HEK293 (cell line): Measurements from ENCODE around the gene TMEM88.

Source experiments
- CTCF ChIA-PET: fragments of 350-600 bp; formaldehyde crosslinking; extraction: SDS; loops from one replicate; lab custom pipeline; 2021; ENCODE audit warnings: antibody characterized with exemption; lab: Yijun Ruan, JAX
- POLR2A ChIA-PET: fragments of 300-600 bp; formaldehyde crosslinking; extraction: SDS; loops from one replicate; lab custom pipeline; 2020; ENCODE audit warnings: antibody characterized with exemption, inconsistent platforms; lab: Yijun Ruan, JAX
- H3K27ac ChIP-seq: fragments of 200-500 bp; sonication (Bioruptor generic); 2 replicates; pipeline ENCODE4 v1.5.1; 2014; ENCODE audit warnings: low read depth, low read length, control low read depth, inconsistent platforms; ENCODE audit errors: extremely low read depth
- H3K36me3 ChIP-seq, 2 experiments: fragments of 200-500 bp in 1 of 2; sonication (Bioruptor generic) in 1 of 2; 1 replicate in 1 of 2; 2 replicates in 1 of 2; pipeline ENCODE4 v1.5.1; 2014 to 2017; ENCODE audit warnings: inconsistent platforms in 2 of 2, low read length in 2 of 2; ENCODE audit not compliant: control insufficient read depth in 2 of 2, insufficient read depth in 1 of 2
- H3K4me1 ChIP-seq: fragments of 200-500 bp; sonication (Bioruptor generic); 2 replicates; pipeline ENCODE4 v1.5.1; 2014; ENCODE audit warnings: mild to moderate bottlenecking, low read length, inconsistent platforms; ENCODE audit not compliant: control insufficient read depth, insufficient read depth
- H3K4me3 ChIP-seq: 2 replicates; pipeline ENCODE4 v1.5.1; 2011; ENCODE audit warnings: low read depth, mild to moderate bottlenecking, control low read depth, low read length, moderate library complexity
- H3K9me3 ChIP-seq: fragments of 200-500 bp; sonication (Bioruptor generic); 2 replicates; pipeline ENCODE4 v1.5.1; 2014; ENCODE audit warnings: low read depth, low read length, inconsistent platforms; ENCODE audit not compliant: control insufficient read depth, insufficient read depth
- EGR2 ChIP-seq: fragments of 450-650 bp; formaldehyde crosslinking; IDR thresholded peaks from 2 replicates; pipeline ENCODE4 v1.5.1; 2016; ENCODE audit warnings: low read depth, missing biosample characterization, missing genetic modification characterization
- FEZF1 ChIP-seq: fragments of 450-650 bp; formaldehyde crosslinking; IDR thresholded peaks from 2 replicates; pipeline ENCODE4 v1.5.1; 2016; ENCODE audit warnings: missing biosample characterization, missing genetic modification characterization
- GLI4 ChIP-seq: fragments of 450-650 bp; formaldehyde crosslinking; IDR thresholded peaks from 2 replicates; pipeline ENCODE4 v1.5.1; 2016; ENCODE audit warnings: missing biosample characterization, missing genetic modification characterization
- GLIS2 ChIP-seq: fragments of 450-650 bp; formaldehyde crosslinking; IDR thresholded peaks from 2 replicates; pipeline ENCODE4 v1.5.1; 2016; ENCODE audit warnings: missing biosample characterization, missing genetic modification characterization
- KLF9 ChIP-seq: fragments of 450-650 bp; formaldehyde crosslinking; IDR thresholded peaks from 2 replicates; pipeline ENCODE4 v1.5.1; 2016; ENCODE audit warnings: missing biosample characterization, missing genetic modification characterization, low read depth
- REPIN1 ChIP-seq: fragments of 450-650 bp; formaldehyde crosslinking; IDR thresholded peaks from 2 replicates; pipeline ENCODE4 v1.5.1; 2017; ENCODE audit warnings: missing biosample characterization, missing genetic modification characterization, low read depth
- ZBTB21 ChIP-seq: fragments of 450-650 bp; formaldehyde crosslinking; IDR thresholded peaks from 2 replicates; pipeline ENCODE4 v1.5.1; 2017; ENCODE audit warnings: missing biosample characterization, missing genetic modification characterization
- ZBTB26 ChIP-seq: fragments of 450-650 bp; formaldehyde crosslinking; optimal IDR thresholded peaks from 2 replicates; pipeline ENCODE3; 2016; ENCODE audit warnings: missing biosample characterization, mild to moderate bottlenecking, missing genetic modification characterization
- ZFP37 ChIP-seq: fragments of 450-650 bp; formaldehyde crosslinking; IDR thresholded peaks from 2 replicates; pipeline ENCODE4 v1.5.1; 2016; ENCODE audit warnings: missing biosample characterization, missing genetic modification characterization
- ZNF146 ChIP-seq: fragments of 450-650 bp; formaldehyde crosslinking; IDR thresholded peaks from 2 replicates; pipeline ENCODE4 v1.5.1; 2016; ENCODE audit warnings: missing biosample characterization, missing genetic modification characterization
- ZNF214 ChIP-seq: fragments of 450-650 bp; formaldehyde crosslinking; IDR thresholded peaks from 2 replicates; pipeline ENCODE4 v1.5.1; 2017; ENCODE audit warnings: missing biosample characterization, mild to moderate bottlenecking, missing genetic modification characterization, borderline replicate concordance
- ZNF24 ChIP-seq: fragments of 450-650 bp; formaldehyde crosslinking; IDR thresholded peaks from 2 replicates; pipeline ENCODE4 v1.5.1; 2016; ENCODE audit warnings: missing biosample characterization, missing genetic modification characterization
- ZNF280D ChIP-seq: fragments of 450-650 bp; formaldehyde crosslinking; IDR thresholded peaks from 2 replicates; pipeline ENCODE4 v1.5.1; 2016; ENCODE audit warnings: missing biosample characterization, missing genetic modification characterization
- ZNF341 ChIP-seq: fragments of 450-650 bp; formaldehyde crosslinking; IDR thresholded peaks from 2 replicates; pipeline ENCODE4; 2016; ENCODE audit warnings: low read depth, missing biosample characterization, missing genetic modification characterization
- ZNF394 ChIP-seq: fragments of 450-650 bp; formaldehyde crosslinking; IDR thresholded peaks from 2 replicates; pipeline ENCODE4 v1.5.1; 2016; ENCODE audit warnings: missing biosample characterization, missing genetic modification characterization, mild to moderate bottlenecking, moderate library complexity, borderline replicate concordance
- ZNF416 ChIP-seq: fragments of 450-650 bp; formaldehyde crosslinking; IDR thresholded peaks from 2 replicates; pipeline ENCODE4 v1.5.1; 2016; ENCODE audit warnings: missing biosample characterization, missing genetic modification characterization
- ZNF48 ChIP-seq: fragments of 450-650 bp; formaldehyde crosslinking; IDR thresholded peaks from 2 replicates; pipeline ENCODE4 v1.5.1; 2016; ENCODE audit warnings: missing biosample characterization, missing genetic modification characterization
- ZNF513 ChIP-seq: fragments of 450-650 bp; IDR thresholded peaks from 2 replicates; pipeline ENCODE4 v1.5.1; 2018; ENCODE audit warnings: missing biosample characterization, missing genetic modification characterization
- ZNF518A ChIP-seq: fragments of 450-650 bp; formaldehyde crosslinking; conservative IDR thresholded peaks from 2 replicates; pipeline ENCODE4 v1.5.1; 2016; ENCODE audit warnings: low read depth, missing biosample characterization, missing genetic modification characterization
- ZNF623 ChIP-seq: fragments of 450-650 bp; formaldehyde crosslinking; IDR thresholded peaks from 2 replicates; pipeline ENCODE4 v1.5.1; 2016; ENCODE audit warnings: missing biosample characterization, missing genetic modification characterization
- ZNF704 ChIP-seq: fragments of 450-650 bp; formaldehyde crosslinking; IDR thresholded peaks from 2 replicates; pipeline ENCODE4 v1.5.1; 2016; ENCODE audit warnings: missing biosample characterization, missing genetic modification characterization
- ZXDB ChIP-seq: fragments of 450-650 bp; formaldehyde crosslinking; IDR thresholded peaks from 2 replicates; pipeline ENCODE4 v1.5.1; 2016; ENCODE audit warnings: missing biosample characterization, missing genetic modification characterization

TMEM88 gene

GRCh38 chr17:7854851-7855659, at the start of gene TMEM88:
TMEM88 (plus strand) TSS chr17:7855066; CDS start chr17:7855075, 9 bp downstream.
- Histone ChIP-seq H3K4me3 (no peak within 1 kb of the TSS), H3K36me3 (peaks cover 12 to 55% of the 10 kb centered on the region in 2 experiments), H3K4me1 (peaks cover 8% of the 10 kb centered on the region; the same call in 1 of the 2 replicates), H3K9me3 (no peaks in the 10 kb centered on the region), H3K27ac (no peak within 1 kb of the TSS)
- CTCF ChIA-PET = interaction anchor here (2.4 to 2.8 kb wide), 2 partner anchors 33 to 111 kb away, joined by 22 to 29 read pairs; no protein-coding TSS in a partner anchor
- POLR2A ChIA-PET = interaction anchor here (0.6 to 3.2 kb wide), 5 partner anchors 13 to 111 kb away, joined by 3 to 110 read pairs (median 4); partner anchors contain the start of gene KDM6B
- no peak for TF ChIP-seq ZNF146 (tag by site-specific recombination)
- TF ChIP-seq ZNF341 (tag by site-specific recombination) = peak; percentile 48
- TF ChIP-seq GLIS2 (tag by site-specific recombination) = 0 out of 2 replicates have a peak, but pooled peaks have one; percentile 21

GRCh38 chr17:7806587-7806986, 48.3 kb upstream of the TMEM88 start:
- ChIA-PET CTCF (interaction anchor here (0.6 kb wide), 1 partner anchor 63 kb away, joined by 3 read pairs; no protein-coding TSS in a partner anchor), POLR2A (no interaction called here)
- no peaks in the 10 kb centered on the region for H3K9me3 ChIP-seq
- no peaks in the 10 kb centered on the region for H3K36me3 ChIP-seq
- no peak overlapping the region for H3K27ac ChIP-seq
- H3K4me1 ChIP-seq = no peaks in the 10 kb centered on the region
- no peak overlapping the region for H3K4me3 ChIP-seq
- TF ChIP-seq ZNF513 (tag by site-specific recombination) (no peak), ZNF704 (tag by site-specific recombination) (no peak), ZNF214 (tag by site-specific recombination) (no peak), ZNF48 (tag by site-specific recombination) (no peak), EGR2 (tag by site-specific recombination) (no peak), FEZF1 (no peak), ZNF518A (no peak), ZNF280D (tag by site-specific recombination) (no peak), ZNF394 (tag by site-specific recombination) (no peak), ZBTB21 (tag by site-specific recombination) (no peak), ZXDB (tag by site-specific recombination) (no peak), ZNF623 (tag by site-specific recombination) (no peak), GLI4 (tag by site-specific recombination) (no peak), ZNF416 (no peak), KLF9 (no peak), REPIN1 (no peak), ZFP37 (tag by site-specific recombination) (no peak), ZBTB26 (tag by site-specific recombination) (no peak), ZNF24 (no peak)
